ENCODE measurements around the gene ADAMTSL3. TPM values are rescaled to one million over a fixed set of nuclear protein-coding genes. Genes with fewer than 3 reads are reported as not detected.

Gene ADAMTSL3, protein sequence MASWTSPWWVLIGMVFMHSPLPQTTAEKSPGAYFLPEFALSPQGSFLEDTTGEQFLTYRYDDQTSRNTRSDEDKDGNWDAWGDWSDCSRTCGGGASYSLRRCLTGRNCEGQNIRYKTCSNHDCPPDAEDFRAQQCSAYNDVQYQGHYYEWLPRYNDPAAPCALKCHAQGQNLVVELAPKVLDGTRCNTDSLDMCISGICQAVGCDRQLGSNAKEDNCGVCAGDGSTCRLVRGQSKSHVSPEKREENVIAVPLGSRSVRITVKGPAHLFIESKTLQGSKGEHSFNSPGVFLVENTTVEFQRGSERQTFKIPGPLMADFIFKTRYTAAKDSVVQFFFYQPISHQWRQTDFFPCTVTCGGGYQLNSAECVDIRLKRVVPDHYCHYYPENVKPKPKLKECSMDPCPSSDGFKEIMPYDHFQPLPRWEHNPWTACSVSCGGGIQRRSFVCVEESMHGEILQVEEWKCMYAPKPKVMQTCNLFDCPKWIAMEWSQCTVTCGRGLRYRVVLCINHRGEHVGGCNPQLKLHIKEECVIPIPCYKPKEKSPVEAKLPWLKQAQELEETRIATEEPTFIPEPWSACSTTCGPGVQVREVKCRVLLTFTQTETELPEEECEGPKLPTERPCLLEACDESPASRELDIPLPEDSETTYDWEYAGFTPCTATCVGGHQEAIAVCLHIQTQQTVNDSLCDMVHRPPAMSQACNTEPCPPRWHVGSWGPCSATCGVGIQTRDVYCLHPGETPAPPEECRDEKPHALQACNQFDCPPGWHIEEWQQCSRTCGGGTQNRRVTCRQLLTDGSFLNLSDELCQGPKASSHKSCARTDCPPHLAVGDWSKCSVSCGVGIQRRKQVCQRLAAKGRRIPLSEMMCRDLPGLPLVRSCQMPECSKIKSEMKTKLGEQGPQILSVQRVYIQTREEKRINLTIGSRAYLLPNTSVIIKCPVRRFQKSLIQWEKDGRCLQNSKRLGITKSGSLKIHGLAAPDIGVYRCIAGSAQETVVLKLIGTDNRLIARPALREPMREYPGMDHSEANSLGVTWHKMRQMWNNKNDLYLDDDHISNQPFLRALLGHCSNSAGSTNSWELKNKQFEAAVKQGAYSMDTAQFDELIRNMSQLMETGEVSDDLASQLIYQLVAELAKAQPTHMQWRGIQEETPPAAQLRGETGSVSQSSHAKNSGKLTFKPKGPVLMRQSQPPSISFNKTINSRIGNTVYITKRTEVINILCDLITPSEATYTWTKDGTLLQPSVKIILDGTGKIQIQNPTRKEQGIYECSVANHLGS (N-terminal part only)
- total RNA-seq (10 to 100 TPM; 11.7 to 58.2 TPM), polyA plus RNA-seq (1 to 10 TPM in 1 of 2 donors, under 1 TPM in 1; 0.85 to 4.0 TPM)
- long read RNA-seq, donor 1, full-length matches to known transcripts, result 2 of 2 reads
- long read RNA-seq, donor 1, partial matches to known transcripts, result 0 of 2 reads
- long read RNA-seq, donor 1, other reads (novel, unspliced or antisense), result 0 of 2 reads
- long read RNA-seq, donor 2, result 0 reads
- long read RNA-seq, donor 3, result 0 reads
- long read RNA-seq, donor 4, result 0 reads
- long read RNA-seq, donor 5, result 0 reads

DNA sequence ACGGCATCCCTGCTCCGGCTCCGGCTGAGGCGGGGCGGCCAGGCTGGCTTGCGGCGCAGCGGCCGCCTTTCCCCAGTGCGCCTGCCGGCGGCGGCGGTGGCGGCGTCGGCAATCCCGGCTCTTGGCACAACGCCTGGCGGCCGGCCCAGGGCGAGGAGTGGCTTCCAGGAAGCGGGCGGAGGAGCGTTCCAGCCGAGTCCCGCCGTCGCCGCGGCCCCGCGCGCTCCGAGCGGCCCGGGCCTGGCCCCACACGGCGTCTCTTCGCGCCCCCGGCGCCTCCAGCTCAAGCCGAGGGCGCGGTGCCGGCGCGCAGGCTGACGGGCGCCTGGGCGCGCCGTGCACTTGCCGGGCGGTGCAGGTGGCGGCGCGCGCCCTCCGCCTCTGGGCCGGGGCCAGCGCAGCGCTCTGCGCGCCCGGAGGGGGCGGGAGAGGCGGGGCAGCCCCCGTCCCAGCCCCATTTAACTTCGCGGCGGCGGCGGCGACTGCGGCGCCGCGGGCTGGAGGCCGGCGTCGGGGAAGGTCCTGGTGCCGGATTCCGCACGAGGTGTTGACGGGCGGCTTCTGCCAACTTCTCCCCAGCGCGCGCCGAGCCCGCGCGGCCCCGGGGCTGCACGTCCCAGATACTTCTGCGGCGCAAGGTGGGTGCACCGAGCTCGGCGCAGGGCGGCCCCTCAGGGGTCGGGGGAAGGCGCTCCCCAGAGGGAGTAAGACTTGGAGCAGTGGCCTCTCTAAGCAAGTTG is at the start of gene ADAMTSL3:
Gene ADAMTSL3, plus strand, starts transcription at position 485 of the 740 bp plus-strand sequence. CDS start 1,639 bp downstream, outside the sequence.
- Histone ChIP-seq H3K27me3 (ENCODE audit: control insufficient read depth in 3 of 3, insufficient read depth in 3 of 3, low read length in 2 of 3) (peaks cover 0 to 15% (median 7%) of the 10 kb centered on the region in 3 donors), H3K27ac (ENCODE audit: low read depth in 1 of 2, low read length in 1 of 2) (peak within 1 kb of the TSS; percentile 54 to 62), H3K4me3 (peak within 1 kb of the TSS; percentile 21), H3K9ac (ENCODE audit: insufficient read depth in 1 of 2, low read length in 2 of 2) (no peak within 1 kb of the TSS), H3K9me3 (ENCODE audit: control insufficient read depth in 4 of 4, insufficient read depth in 3 of 4, low read length in 3 of 4) (no peaks in the 10 kb centered on the region), H3K4me1 (ENCODE audit: control insufficient read depth in 5 of 5, insufficient read depth in 5 of 5, low read length in 5 of 5) (peaks cover 0 to 18% (median 0%) of the 10 kb centered on the region in 5 donors), H3K36me3 (ENCODE audit: control insufficient read depth in 4 of 4, insufficient read depth in 4 of 4, low read length in 4 of 4) (no peaks in the 10 kb centered on the region)
- TF ChIP-seq, protein P1, sequence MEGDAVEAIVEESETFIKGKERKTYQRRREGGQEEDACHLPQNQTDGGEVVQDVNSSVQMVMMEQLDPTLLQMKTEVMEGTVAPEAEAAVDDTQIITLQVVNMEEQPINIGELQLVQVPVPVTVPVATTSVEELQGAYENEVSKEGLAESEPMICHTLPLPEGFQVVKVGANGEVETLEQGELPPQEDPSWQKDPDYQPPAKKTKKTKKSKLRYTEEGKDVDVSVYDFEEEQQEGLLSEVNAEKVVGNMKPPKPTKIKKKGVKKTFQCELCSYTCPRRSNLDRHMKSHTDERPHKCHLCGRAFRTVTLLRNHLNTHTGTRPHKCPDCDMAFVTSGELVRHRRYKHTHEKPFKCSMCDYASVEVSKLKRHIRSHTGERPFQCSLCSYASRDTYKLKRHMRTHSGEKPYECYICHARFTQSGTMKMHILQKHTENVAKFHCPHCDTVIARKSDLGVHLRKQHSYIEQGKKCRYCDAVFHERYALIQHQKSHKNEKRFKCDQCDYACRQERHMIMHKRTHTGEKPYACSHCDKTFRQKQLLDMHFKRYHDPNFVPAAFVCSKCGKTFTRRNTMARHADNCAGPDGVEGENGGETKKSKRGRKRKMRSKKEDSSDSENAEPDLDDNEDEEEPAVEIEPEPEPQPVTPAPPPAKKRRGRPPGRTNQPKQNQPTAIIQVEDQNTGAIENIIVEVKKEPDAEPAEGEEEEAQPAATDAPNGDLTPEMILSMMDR (IDR thresholded peaks at IDR 0.05; ENCODE audit: control extremely low read depth, extremely low read depth), result no peak
- 2% methylated on average over 80 to 105 of the region's 105 CpGs for WGBS, 2 donors
- peak; percentile 78 to 91 (median 89) for DNase-seq
- peak; percentile 25 for ATAC-seq (ENCODE audit: insufficient read depth, low FRiP score)

DNA sequence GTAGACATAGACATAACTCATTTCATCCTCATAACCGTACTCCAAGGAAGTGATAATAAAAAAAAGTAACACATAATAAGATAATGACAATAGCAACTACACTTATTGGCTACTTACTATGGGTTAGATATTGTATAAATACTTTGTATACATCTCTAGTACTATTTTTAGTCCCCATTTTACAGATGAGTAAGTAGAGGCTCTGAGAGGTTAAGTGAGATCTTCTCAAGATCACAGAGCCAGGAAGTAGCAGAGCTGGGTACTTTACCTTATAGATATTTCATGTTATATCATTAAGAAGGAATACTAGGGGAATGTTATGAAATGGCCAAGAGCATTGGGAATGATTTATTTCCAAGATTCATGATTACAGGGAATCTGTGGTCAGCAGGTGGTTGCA is 49.4 kb upstream of the ADAMTSL3 start:
- H3K9me3 ChIP-seq (ENCODE audit: control insufficient read depth in 4 of 4, insufficient read depth in 3 of 4, low read length in 3 of 4), result peaks cover 0 to 4% (median 1%) of the 10 kb centered on the region in 4 donors

More for the DNA sequence above, 49.4 kb upstream of the ADAMTSL3 start:
- H3K9ac ChIP-seq (ENCODE audit: insufficient read depth in 1 of 2, low read length in 2 of 2), result no peak overlapping the region
- no peak overlapping the region for H3K4me3 ChIP-seq
- TF ChIP-seq, protein P1 (IDR thresholded peaks at IDR 0.05; ENCODE audit: control extremely low read depth, extremely low read depth), result no peak
- WGBS, 2 donors, result 89 to 91% methylated on average over 1 of the region's 1 CpG
- H3K4me1 ChIP-seq (ENCODE audit: control insufficient read depth in 5 of 5, insufficient read depth in 5 of 5, low read length in 5 of 5), result peaks cover 0 to 34% (median 4%) of the 10 kb centered on the region in 5 donors
- no peaks in the 10 kb centered on the region for H3K36me3 ChIP-seq (ENCODE audit: control insufficient read depth in 4 of 4, insufficient read depth in 4 of 4, low read length in 4 of 4)
- no peaks in the 10 kb centered on the region for H3K27me3 ChIP-seq (ENCODE audit: control insufficient read depth in 3 of 3, insufficient read depth in 3 of 3, low read length in 2 of 3)
- ATAC-seq (ENCODE audit: insufficient read depth, low FRiP score), result no peak
- DNase-seq, result no peak
- H3K27ac ChIP-seq (ENCODE audit: low read depth in 1 of 2, low read length in 1 of 2), result no peak overlapping the region

Measured in lung (tissue), 16 donors.